T1000 (cell line): ENCODE results near the gene LAPTM5.
"Not testable (repeated sequence)": the region's sequence is repeated elsewhere in the genome, so short reads cannot be mapped to it uniquely, and the experiment has no call there.

Experiments
- DNase-seq: peaks from one replicate; lab custom pipeline; 2025; ENCODE audit warnings: mixed read lengths; lab: John Stamatoyannopoulos, UW

The LAPTM5 gene

DNA sequence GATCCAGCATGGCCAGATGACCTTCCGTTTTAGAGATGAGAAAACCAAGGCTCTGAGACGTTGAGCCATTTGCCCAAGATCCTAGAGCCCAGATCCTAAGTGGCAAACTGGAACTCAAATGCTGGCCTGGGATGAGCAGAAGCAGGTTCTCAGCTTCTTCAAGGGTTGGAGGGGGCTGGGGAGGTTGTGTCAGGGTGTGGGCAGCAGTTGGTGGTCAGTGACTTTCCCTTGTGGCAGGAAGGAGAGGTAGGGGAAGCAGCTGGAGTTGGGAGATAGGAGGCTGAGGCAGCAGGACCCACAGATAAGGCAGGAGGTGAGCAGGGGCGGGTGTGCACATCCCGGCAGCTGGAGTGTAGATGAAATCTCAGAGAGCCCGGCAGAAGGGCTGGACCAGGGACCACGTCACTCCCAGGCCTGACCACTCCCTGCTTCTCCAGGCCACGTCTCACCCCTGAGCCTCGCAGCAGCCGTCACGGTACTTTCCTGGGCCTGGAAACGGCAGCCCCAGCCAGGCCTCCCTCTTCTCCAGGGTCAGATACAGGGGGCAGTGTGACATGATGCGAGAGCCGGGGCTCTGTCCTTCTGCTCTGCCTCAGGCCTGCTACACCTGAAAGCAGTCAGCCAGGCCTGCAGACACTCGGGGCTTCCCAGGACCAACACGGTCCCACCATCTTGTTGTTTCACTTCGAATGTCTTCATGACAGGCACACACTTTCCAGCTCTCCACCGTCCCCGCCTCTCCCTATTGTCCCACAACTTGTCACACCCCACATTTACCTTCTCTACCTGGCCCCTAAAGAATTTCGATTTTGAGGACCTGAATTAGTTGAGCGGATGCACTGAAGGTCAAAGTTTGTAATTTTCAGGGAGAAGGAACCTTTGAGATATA lies 11.5 kb upstream of the LAPTM5 start:
- DNase-seq, result no peak

DNA sequence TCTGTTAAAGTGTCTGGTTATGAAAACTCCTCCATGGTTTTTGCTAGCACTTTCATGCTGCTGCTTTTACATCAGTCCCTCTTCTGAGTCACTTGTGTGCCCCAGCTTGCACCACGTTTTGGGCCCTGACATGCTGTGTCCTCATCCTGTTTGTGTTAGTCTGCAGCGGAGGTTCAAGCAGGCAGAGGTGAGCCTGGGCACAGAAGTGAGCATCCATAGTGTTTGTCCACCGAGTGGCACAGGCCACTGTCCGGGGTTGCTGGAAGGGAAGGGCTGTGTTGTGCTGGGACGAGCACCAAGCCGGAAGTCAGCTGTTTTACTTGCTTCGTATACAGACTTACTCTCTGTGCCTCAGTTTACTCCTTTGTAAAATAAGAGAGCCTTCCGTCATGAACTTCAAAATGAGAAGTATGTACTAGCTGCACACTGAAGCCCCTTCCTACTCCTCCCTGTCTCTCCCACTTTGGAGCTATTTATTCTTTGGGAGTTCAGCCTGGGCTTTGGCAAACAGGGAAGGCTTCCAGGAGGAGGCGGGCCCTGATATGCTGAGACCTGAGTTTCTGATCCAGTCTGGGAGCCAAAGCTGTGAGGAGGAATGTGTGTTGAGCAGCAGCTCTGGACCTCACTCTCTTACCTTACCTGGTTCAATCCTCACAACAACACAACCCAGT lies 10.7 kb upstream of the LAPTM5 start:
- no peak for DNase-seq

DNA sequence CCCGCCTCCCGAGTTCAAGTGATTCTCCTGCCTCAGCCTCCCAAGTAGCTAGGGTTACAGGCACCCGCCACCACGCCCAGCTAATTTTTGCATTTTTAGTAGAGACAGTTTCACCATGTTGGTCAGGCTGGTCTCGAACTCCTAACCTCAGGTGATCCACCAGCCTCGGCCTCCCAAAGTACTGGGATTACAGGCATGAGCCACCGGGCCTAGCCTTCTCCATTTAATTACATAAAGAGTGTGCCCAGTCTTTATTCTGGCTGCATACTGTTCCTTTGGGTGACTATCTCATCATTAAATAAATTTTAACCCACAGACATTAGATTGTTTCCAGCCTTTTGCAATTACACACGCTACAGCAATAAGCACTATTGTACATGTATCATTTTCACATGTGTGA lies 9.4 kb upstream of the LAPTM5 start:
- not testable (repeated sequence) for DNase-seq

DNA sequence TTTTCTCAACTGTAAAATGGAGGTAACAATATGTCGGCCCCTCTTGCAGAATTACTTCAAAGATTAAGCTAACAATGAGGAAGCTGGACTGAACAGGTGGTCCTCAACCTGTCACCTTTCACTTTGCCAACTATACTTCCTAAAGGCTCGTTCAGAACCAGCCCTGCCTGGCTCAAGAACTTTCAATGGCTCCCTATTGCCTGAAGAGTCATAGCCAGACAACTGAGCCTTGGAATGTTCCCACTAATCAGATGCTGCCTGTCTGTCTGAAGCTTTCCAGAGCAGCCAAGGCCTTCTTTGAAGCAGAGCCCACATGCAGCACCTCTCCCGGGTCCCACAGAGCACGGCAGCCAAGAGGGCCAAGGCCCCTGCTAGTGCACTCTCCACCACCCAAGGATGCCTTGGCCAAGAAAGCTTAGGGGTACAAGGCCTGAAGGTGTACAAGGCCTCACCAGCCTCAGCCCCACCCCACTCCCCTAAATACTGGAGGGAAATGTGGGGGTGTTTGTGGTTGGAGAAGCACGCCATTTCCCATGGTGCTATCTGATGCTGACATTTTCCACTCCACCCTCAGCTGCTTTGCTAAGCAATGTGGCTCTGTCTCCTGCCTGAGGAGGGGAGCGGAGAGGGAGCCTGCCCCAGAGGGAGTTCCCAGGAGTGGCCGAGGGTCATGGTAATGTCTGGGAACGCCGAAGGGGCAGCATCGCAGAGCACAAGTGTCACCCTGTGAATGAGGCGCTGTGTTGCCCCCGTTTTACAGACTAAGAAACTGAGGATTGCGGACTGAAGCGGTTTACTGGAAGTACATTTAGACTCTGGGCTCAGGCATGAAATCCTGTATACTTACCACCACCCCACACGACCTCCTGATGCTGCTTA lies 8.2 kb upstream of the LAPTM5 start:
- DNase-seq, result no peak

DNA sequence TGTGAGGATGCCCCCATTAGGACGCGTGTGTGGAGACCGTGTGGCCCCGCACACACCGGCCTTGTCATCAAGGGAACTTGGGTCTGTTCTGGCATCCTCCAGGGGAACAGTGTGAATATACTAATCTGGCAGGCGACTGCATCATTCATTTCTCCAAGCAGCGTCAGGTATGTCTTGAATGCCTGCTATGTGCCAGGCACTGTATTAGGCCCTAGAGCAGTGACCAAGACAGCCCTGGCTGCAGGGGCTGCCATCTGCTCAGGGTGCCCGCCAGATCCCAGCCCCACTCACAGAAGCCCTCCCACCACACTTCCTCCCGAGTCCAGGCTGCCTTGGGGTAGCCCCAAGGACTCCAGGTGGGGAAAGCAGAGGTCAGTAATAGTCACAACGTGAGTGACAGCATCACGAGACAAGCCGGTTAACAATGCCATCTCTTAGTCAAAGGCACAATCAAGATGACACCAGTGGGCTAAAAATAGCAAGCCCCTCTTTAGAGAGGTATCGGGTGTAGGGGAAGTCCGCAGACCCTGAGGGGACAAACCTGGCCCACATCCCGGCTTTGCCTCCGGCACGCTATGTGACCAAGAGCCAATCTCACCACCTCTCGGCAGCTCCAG lies 7.5 kb upstream of the LAPTM5 start:
- DNase-seq, result no peak

DNA sequence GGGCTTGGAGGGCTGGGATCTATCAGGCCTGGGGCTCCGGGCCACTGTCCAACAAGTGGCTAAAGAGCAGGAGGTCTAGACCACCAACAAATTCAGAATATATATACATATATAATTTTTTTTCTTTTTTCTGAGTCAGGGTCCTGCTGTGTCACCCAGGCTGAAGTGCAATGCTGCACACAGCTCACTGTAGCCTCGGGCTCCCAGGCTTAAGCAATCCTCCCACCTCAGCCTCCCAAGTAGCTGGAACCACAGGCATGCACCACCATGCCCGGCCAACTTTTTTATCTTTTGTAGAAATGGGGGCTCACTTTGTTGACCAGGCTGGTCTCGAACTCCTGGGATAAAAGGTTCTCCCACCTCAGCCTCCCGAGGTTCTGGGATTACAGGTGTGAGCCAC lies 6.8 kb upstream of the LAPTM5 start:
- no peak for DNase-seq

DNA sequence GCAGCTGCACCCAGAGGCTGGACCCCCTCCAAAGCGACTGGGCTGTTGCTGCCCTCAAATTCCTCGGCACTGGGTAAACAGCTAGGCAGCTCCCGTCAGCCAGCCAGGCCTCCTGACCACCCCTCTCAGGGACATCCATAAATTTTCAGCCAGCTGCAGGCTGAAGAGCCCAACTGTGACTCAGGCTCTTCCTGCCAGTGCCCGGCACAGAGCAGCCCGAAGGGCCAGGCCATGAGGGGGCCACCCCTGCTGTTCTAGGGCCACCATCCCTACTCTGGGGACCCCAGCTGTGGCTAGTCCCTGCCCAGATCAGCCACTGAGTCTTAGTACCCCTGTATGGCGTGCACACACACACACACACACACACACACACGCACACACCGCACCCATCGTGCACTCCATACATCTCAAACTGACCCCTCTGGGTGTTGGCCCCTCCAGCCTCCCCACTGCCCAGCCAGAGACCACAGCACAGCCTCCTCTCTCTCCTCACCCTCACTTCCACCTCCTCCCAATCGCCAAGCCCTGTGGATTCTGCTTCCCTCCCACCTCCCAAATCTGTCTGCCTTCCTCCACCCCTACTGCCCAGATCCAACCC lies 6.2 kb upstream of the LAPTM5 start:
- no peak for DNase-seq

DNA sequence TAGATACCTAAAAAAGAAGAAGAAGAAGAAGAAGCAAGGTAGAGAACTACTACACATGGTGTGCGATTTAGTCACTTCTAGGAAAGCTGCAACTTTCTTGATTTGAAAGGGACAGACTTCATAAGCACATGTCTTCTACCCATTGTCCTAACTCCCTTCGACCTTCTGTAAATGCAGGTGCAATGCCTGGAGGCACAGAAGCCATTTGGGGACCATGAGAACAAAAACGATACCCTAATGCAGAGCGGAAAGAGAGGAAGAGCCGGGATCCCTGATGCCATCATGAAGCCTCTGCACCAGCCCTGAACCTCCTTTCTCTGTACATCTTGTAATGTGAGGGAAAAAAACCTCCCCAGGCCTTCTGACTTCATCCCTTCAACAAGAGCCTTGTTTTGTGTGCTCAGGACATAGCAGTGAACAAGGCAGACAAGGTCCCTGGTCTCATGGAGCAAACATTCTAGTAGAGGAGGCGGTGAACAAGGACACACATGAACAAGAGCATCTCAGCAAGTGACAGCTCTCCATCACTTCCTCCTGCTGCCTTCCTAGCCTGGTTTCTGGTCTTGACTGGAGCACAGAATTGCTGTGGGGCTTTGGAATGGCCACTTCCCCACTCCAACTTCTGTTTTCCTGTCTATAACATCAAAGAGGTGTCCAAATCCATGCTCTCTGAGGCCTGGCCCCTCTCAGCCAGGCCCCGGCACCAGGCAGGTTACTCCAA lies 5.5 kb upstream of the LAPTM5 start:
- no peak for DNase-seq

DNA sequence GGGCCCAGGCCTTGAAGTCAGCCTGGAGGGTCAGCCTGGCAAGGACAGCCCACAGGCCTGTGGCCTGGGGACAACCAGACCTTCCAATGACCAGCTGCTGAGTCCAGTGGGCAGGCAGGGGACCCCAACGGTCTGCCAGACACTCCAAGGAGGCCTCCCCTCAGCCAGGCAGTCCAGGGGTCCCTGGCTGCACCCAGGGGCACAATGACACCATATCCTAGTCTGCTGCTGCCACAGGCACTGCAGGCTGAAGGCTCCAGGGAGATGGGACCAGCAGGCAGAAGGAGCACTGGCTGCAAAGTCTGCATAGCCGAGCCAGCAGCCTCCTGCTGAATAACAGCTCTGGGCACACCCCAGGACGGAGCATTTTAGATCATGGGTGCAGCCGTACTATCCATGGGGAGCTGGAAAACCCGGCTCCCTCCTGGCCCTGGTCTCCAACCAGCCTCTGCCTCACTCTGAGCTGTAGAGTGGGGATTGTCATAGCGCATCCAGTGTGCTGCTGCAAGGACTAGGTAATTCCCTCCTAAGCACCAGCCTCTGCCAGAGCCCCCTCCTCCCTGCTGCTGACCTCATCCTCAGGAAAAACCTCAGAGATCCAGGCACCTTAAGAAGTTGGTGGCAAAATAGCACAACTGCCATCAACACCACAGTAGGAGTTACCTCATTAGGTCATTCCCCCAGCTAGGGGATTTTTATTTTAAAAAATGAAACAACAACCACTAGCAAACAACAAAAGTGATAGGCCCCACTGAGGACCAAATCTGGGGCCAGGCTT lies 4.8 kb upstream of the LAPTM5 start:
- DNase-seq, result no peak

DNA sequence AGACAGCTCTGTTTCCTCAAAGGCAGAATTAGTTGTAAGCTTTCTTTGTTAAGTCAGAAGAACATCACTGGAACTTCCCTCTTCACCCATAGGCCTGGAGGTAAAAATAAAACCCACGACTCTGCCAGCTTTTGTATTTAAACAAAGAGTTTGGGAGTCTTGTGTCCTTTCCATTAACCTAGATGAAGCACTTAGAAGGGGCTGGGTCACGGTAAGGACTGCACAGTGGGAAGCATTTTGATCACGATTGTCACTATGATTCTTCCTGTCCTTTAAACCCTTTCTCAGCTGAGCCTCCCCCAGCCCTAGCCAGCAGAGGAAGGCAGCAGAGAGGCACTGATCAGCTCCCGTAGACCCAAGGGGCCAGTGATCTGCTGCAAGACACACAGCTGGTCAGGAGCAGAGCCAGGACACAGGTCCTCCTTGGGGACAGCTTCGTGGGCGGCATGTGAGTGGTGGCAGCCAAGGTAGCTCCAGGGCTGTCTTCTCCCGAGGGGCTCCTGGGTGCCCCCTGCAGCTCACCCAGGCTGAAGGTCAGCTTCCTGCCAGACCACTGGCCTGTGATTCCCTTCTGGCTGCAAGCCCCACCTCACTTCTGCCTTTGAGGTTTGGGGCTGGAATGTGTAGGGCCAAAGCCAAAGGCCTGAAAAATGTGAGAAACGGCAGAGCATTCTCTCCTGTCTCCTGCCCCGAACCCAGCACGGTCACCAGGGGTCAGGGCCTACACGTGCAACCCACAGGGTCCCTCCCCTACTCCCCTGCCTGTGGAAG lies 4.0 kb upstream of the LAPTM5 start:
- DNase-seq, result no peak

DNA sequence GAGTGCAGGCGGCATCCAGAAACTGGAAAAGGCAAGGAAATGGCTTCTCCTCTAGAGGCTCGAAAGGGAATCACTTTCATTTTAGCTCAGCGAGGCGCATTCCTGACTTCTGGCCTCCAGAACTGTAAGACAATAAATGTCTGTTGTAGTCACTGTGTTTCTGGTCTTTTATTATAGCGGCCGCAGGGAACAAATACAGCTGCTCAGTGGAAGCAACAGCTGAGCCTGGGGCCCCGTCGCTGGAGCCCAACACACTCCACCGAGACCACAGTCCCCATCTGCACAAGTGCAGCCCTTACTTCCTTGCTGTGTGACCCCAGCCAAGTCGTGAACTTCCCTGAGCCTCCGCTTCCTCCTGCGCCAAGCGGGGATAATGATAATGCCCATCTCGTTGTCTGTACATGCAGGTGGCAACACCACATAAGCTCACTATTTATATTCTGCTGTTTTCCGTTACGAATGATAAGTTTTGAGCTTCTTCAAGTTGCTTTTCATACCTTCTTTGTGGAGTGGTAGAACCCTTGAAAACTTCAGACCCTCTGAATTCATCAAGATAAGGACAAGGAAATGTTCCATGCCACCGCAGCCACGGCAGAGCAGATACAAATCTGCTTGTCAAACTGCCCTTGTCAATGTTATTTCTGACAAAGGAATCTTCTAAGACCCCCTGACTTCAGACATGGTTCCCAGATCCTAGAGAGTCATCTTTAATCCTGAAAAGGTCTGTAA lies 3.2 kb upstream of the LAPTM5 start:
- no peak for DNase-seq

DNA sequence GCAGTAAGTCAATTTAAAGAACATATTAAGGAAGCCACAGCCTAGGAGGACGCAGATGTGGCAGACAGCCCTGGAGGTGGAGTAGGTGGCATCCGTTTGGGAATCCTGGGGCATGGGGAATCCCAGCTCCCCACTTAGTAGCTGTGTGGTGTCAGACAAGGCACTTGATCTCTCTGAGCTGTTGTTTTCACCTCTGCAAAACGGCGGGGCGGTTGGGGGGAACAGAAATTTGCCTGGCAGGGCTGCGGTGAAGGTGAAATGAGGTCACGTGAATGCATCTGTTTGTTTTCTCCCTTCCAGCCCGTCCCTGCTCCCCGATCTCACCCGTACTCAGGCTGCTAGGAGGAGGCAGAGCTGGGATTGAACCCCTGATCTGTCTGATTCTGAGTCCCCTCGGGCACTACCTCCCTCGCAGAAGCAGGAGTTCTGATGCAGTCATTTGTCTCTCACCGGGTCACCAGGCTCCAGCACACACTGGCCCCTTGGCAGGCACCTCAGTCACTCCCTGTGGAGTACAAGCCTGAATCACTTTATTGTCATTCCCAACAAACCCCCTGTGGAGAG lies 2.2 kb upstream of the LAPTM5 start:
- no peak for DNase-seq

DNA sequence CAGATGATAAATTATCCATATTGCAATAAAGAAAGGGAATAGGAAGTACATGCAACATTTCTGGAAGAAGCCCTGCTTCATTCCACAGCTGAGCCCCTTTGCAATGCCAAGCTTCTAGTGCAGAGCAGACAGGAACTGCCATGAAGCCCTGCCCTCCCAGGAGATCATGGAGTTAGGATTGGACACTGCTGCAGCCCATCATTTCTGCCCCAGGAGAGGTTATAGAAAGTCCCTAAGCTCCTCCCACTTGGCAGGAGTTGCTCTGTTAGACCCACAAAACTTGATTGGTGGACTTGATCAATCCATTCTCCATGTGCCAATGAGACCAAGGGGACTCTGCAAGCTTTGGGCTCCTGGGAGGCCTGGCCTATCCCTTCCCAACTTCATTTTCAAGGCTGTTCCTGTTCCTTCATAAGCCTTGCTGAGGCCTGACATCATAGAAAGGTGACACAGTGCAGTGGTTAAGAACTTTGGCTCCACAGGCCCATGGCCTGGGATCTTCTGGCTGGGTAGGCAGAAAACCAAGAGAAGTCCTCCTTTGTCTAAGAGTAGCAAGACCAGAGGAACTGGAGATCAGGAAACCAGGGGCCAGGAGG lies 1.3 kb upstream of the LAPTM5 start:
- DNase-seq, result no peak

DNA sequence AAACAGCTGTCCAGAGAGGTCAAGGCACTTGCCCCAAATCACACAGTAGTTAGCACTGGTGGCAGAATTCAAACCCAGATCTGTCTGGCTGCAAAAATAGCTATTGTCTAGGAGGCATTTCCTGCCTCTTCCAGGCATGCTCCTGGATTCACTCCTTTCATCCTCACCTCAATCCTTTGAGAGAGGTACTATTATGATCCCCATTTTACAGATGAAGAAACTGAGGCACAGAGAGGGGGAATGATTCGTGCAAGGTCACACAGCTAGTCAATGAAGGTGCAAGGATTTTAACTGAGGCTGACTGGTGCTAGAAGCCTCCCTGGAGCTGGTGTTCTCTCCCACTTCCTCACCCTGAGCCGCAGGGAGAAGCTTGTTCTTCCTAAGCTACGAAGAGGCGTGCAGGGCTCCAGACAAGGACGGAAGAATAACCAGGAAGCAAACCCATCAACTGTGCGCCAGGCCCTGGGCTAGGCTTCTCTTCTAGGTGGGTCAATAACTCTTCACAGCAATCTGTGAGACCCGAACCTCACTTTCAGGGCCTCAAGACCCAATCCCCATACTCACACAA lies 631 bp upstream of the LAPTM5 start:
- DNase-seq, result no peak

DNA sequence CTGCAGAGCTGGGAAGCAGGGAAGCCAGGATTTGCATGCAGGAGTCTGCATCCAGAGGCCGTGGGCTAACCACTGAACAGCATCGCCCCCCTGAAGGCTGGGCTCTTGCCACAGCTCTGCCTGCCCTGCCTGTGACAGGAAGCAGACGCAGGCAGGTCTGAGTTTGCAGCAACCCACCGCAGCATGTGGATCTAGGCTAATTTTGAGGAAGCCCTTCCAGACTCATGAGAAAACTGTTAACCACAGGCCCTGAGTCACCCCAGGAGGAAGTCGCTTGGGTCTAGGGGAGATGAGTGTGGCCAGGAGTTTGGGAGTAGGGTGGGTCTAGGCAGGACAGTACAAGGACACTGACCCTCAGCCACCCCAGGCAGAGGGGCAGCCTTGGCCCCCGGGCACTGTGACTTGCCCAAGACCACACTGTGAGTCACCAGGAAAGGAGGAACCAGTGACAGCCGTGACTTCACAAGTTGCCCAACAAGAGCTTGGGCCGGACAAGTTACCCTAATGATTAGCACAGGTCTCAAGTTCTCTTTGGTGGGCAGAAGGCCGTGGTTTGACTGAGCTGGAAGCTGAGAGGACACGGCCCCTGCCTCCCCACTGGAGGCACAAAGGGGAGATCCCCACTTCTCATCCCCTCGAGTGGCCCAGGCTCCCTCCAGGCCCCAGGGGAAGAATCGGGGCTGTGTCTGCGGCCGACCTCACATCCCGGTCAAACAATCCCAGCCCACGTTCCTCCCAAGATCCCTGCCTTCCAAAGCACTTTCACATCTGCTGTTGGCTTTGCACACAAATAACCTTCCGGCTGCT lies 826 bp downstream of the LAPTM5 start:
- peak; percentile 33 for DNase-seq

DNA sequence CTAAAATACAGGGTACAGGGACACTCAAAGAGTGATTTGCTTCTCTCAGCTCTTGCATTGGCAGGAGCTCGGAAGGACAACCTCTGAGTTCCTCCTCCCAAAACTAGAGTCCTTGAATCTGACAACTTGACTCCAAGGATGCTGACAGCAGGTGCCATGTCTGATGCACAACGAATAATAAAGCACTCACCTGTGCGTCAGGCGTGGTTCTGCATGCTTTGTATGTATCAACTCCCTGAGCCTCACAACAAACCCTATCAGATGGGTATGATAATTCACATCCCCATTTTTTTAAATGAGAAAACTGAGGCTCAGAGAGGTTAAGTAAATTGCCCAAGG lies 1.4 kb downstream of the LAPTM5 start:
- DNase-seq, result no peak

DNA sequence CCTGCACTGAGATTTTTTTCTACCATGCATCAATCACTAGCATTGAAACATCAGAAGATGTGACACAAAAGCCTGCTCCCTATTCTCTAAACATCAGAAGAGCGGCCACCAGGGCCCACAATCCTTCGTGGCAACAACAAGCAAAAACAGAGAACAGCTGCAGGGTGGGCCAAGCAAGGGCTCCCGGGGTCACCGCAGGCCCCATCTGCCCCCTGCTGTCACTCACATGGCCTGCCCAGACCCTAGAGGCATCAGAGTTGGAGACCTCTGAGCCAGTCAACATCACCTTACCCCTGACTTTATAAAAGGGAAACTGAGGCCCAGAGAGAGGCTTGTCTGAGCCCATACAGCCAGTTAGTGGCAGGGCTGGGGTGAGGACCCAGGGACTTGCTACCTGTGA lies 1.8 kb downstream of the LAPTM5 start:
- DNase-seq, result no peak
